ENCODE measurements around the gene ITGA2B. TPM values are rescaled to one million over a fixed set of nuclear protein-coding genes. Genes with fewer than 3 reads are reported as not detected.
A peak's percentile ranks its signal among the peaks of the same experiment; 100 is the strongest.

ITGA2B gene
- total and polyA plus RNA-seq, 8 donors, result under 0.01 to 2.4 (median 0.46) TPM; not detected in 3

- Histone ChIP-seq H3K27me3 (peaks cover 0 to 10% (median 0%) of the 10 kb centered on the region in 3 donors), H3K36me3 (peaks cover 38 to 51% (median 49%) of the 10 kb centered on the region in 4 donors), H3K4me3 (peak overlapping the region; percentile 42 to 50 (median 46)), H3K27ac (peak overlapping the region in 1 of 5 donors; percentile 67), H3K4me1 (peaks cover 0 to 27% (median 6%) of the 10 kb centered on the region in 4 donors), H3K9me3 (no peaks in the 10 kb centered on the region)
- 50 to 68% (median 58%) methylated on average over 11 to 22 of the region's 22 CpGs for WGBS, 5 donors
- no peak for DNase-seq
- intact Hi-C loops (cut with DNase I; ENCODE audit: low total_unique reads), result no loop called here
- no peak for TF ChIP-seq CTCF (IDR thresholded peaks at IDR 0.05)
- TF ChIP-seq EP300 (IDR thresholded peaks at IDR 0.05), result no peak
Measured at GRCh38 chr17:44352828-44353671, 36.4 kb downstream of the ITGA2B start.

- WGBS, 5 donors, result 78 to 87% (median 87%) methylated on average over 26 to 36 of the region's 36 CpGs
- Histone ChIP-seq H3K4me3 (no peak overlapping the region), H3K9me3 (no peaks in the 10 kb centered on the region), H3K4me1 (peaks cover 0 to 35% (median 6%) of the 10 kb centered on the region in 4 donors), H3K27ac (no peak overlapping the region), H3K36me3 (peaks cover 38 to 51% (median 49%) of the 10 kb centered on the region in 4 donors), H3K27me3 (peaks cover 0 to 10% (median 0%) of the 10 kb centered on the region in 3 donors)
- intact Hi-C loops (cut with DNase I; ENCODE audit: low total_unique reads), result no loop called here
- TF ChIP-seq CTCF (IDR thresholded peaks at IDR 0.05) (no peak), POLR2AphosphoS5 (IDR thresholded peaks at IDR 0.05) (no peak), EP300 (IDR thresholded peaks at IDR 0.05) (no peak), POLR2A (IDR thresholded peaks at IDR 0.05) (no peak)
- no peak for DNase-seq
Measured at GRCh38 chr17:44351961-44352827, 37.3 kb downstream of the ITGA2B start.

GRCh38 chr17:44351464-44351863 is 38.0 kb downstream of the ITGA2B start:
- no peaks in the 10 kb centered on the region for H3K9me3 ChIP-seq
- no peak overlapping the region for H3K27ac ChIP-seq
- TF ChIP-seq POLR2AphosphoS5 (IDR thresholded peaks at IDR 0.05), result no peak
- no peak for TF ChIP-seq POLR2A (IDR thresholded peaks at IDR 0.05)
- TF ChIP-seq CTCF (IDR thresholded peaks at IDR 0.05), result no peak
- TF ChIP-seq EP300 (IDR thresholded peaks at IDR 0.05), result no peak
- WGBS, 5 donors, result 80 to 94% (median 93%) methylated on average over 2 to 8 of the region's 8 CpGs
- H3K4me1 ChIP-seq, result peaks cover 2 to 43% (median 10%) of the 10 kb centered on the region in 4 donors
- peaks cover 0 to 10% (median 0%) of the 10 kb centered on the region in 3 donors for H3K27me3 ChIP-seq
- peaks cover 38 to 51% (median 49%) of the 10 kb centered on the region in 4 donors for H3K36me3 ChIP-seq
- H3K4me3 ChIP-seq, result no peak overlapping the region
- DNase-seq, result no peak
- intact Hi-C loops (cut with DNase I; ENCODE audit: low total_unique reads), result no loop called here

GRCh38 chr17:44350733-44351226 is 38.7 kb downstream of the ITGA2B start:
- Histone ChIP-seq H3K4me3 (no peak overlapping the region), H3K27ac (no peak overlapping the region), H3K27me3 (peaks cover 0 to 10% (median 0%) of the 10 kb centered on the region in 3 donors), H3K4me1 (peaks cover 9 to 50% (median 15%) of the 10 kb centered on the region in 4 donors), H3K9me3 (no peaks in the 10 kb centered on the region), H3K36me3 (peaks cover 38 to 51% (median 49%) of the 10 kb centered on the region in 4 donors)
- WGBS, 5 donors, result 56 to 67% (median 60%) methylated on average over 3 to 6 of the region's 6 CpGs
- no peak for TF ChIP-seq EP300 (IDR thresholded peaks at IDR 0.05)
- no peak for TF ChIP-seq POLR2A (IDR thresholded peaks at IDR 0.05)
- no peak for TF ChIP-seq POLR2AphosphoS5 (IDR thresholded peaks at IDR 0.05)
- TF ChIP-seq CTCF (IDR thresholded peaks at IDR 0.05), result peak in 5 of 7 experiments; percentile 43 to 81 (median 66)
- intact Hi-C loops (cut with DNase I; ENCODE audit: low total_unique reads), result no loop called here
- peak; percentile 75 to 88 for DNase-seq

Data from stomach (tissue), 9 donors.